Psoas muscle (tissue), 8 donors: ENCODE measurements around the gene RAB3GAP2. TPM values are rescaled to one million over a fixed set of nuclear protein-coding genes. Genes with fewer than 3 reads are reported as not detected.

Source experiments
- ATAC-seq, 4 donors: fragments of 200-7000 bp; cut with Tn5 transposase; one replicate each; pipeline ENCODE4 v1.9.1; 2020; ENCODE audit warnings: moderate library complexity in 3 of 4, mild to moderate bottlenecking in 2 of 4
- DNase-seq, 2 donors: peaks; one replicate each; pipeline ENCODE4 v3.0.0-alpha.2; 2020
- H3K27ac ChIP-seq: fragments of 200-600 bp; one replicate; pipeline ENCODE4 v1.8.0; 2022
- H3K27me3 ChIP-seq, 3 donors: fragments of 200-600 bp in 1 of 3; one replicate each; pipeline versions ENCODE4 v1.6.1 to v1.8.0; 2013 to 2022; ENCODE audit warnings: low read length in 2 of 3, mild to moderate bottlenecking in 2 of 3, moderate library complexity in 1 of 3; ENCODE audit not compliant: insufficient read depth in 3 of 3
- H3K36me3 ChIP-seq, 2 donors: fragments of 200-600 bp in 1 of 2; one replicate each; pipeline versions ENCODE4 v1.6.1 to v1.8.0; 2013 to 2022; ENCODE audit warnings: low read depth in 1 of 2, mild to moderate bottlenecking in 1 of 2, moderate library complexity in 1 of 2; ENCODE audit not compliant: insufficient read depth in 1 of 2
- H3K4me1 ChIP-seq: fragments of 200-600 bp; one replicate; pipeline ENCODE4 v1.8.0; 2022
- H3K4me3 ChIP-seq: fragments of 200-600 bp; one replicate; pipeline ENCODE4 v1.8.0; 2022; ENCODE audit warnings: mild to moderate bottlenecking
- H3K9me3 ChIP-seq: fragments of 200-600 bp; one replicate; pipeline ENCODE4 v1.8.0; 2022
- WGBS, 3 donors: extraction: QIAGEN DNeasy Blood & Tissue Kit; methylation state at CpG; one replicate each; pipeline versions ENCODE4 v1.1.6 to v1.1.7; 2013; 5-methylcytosine and 5-hydroxymethylcytosine counted together
- intact Hi-C, 2 donors: fragments of 100-400 bp; cut with DNase I; formaldehyde crosslinking; loops; one replicate each; pipeline versions ENCODE4 v1.11.0 to v1.14.2; 2022
- polyA plus RNA-seq, 3 donors: library from polyadenylated mRNA; stranded (reverse); fragments of 200-250 nt; gene quantifications; one replicate each; pipeline ENCODE4 v1.2.3, GENCODE V29; 2013
- total RNA-seq, 4 donors: library from RNA; stranded (reverse); fragmentation: NEBNext Ultra II Directional in 2 of 4; extraction: Animal tissue kit (Norgen Biotek cat#: 25700) in 2 of 4; gene quantifications; one replicate each; pipeline versions ENCODE4 v1.2.1 to v1.2.4, GENCODE V29; 2021 to 2023
- TF ChIP-seq, protein P1 (sequence below): fragments of 200-600 bp; IDR thresholded peaks from one replicate; pipeline ENCODE4 v1.8.0; 2022; ENCODE audit warnings: antibody characterized with exemption
- donor health status: healthy with polysubstance abuse.
- donor health status: DM: no; HTN: no; CAD: no; lungs with moderate emphysema.
- donor health status: Bipolar disorder and iron deficiency.
- donor health status: healthy.
- donor health status: DM: yes; HTN: yes; CAD: no.
- donor health status: DM: no; HTN: no; CAD: no.
- donor health status: DM: no; HTN: no; CAD: no.
- donor health status: DM: yes; HTN: yes; CAD: no.

The RAB3GAP2 gene
- total and polyA plus RNA-seq, 7 donors: 5.8 to 28.6 (median 18.6) TPM

DNA sequence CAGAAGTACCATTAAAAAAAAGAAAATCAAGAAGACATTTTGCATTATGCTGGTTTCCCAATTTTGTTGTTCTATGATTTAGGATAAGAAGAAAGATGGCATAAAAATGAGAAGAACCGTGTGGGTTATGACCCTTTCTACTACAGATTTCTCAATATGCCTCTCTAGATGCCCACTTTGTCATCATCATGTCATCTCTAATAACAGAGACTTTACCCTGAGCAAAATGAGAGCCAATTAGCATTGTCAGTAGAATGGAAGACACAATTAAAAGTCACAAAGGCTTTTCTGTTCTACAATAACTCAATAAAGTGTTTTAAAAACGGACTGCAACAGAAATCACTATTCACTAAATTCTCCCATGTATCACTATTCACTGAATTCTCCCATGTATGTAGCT lies 85.5 kb downstream of the RAB3GAP2 start:
- intact Hi-C loops: no loop called here
- 87 to 93% (median 91%) methylated on average over 2 of the region's 2 CpGs for WGBS, 3 donors
- no peak for DNase-seq
- H3K27me3 ChIP-seq: no peaks in the 10 kb centered on the region
- peaks cover 0 to 96% of the 10 kb centered on the region in 2 donors for H3K36me3 ChIP-seq
- H3K9me3 ChIP-seq: no peaks in the 10 kb centered on the region
- H3K27ac ChIP-seq: no peak overlapping the region
- H3K4me3 ChIP-seq: no peak overlapping the region
- TF ChIP-seq, protein P1, sequence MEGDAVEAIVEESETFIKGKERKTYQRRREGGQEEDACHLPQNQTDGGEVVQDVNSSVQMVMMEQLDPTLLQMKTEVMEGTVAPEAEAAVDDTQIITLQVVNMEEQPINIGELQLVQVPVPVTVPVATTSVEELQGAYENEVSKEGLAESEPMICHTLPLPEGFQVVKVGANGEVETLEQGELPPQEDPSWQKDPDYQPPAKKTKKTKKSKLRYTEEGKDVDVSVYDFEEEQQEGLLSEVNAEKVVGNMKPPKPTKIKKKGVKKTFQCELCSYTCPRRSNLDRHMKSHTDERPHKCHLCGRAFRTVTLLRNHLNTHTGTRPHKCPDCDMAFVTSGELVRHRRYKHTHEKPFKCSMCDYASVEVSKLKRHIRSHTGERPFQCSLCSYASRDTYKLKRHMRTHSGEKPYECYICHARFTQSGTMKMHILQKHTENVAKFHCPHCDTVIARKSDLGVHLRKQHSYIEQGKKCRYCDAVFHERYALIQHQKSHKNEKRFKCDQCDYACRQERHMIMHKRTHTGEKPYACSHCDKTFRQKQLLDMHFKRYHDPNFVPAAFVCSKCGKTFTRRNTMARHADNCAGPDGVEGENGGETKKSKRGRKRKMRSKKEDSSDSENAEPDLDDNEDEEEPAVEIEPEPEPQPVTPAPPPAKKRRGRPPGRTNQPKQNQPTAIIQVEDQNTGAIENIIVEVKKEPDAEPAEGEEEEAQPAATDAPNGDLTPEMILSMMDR: no peak
- no peaks in the 10 kb centered on the region for H3K4me1 ChIP-seq
- ATAC-seq: no peak

DNA sequence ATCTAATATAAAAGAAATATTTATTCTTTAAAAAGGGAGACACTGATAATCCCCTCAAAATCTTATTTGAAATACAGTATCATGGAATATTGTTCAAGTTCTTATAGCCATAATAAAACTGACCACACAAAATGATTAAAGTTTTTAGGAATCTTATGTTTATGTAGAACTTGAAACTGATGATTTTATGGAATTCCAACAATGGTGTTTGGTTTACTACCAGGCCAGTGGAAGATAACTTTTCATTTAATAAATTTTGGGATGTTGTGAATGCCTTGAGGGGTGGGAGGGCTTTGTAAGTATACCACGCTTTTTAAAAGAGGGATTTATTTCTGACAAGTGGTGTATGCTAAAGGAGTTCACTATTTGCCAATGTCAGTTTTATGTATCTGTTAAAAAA lies 87.7 kb downstream of the RAB3GAP2 start:
- no peaks in the 10 kb centered on the region for H3K4me1 ChIP-seq
- intact Hi-C loops: no loop called here
- H3K4me3 ChIP-seq: no peak overlapping the region
- H3K27ac ChIP-seq: no peak overlapping the region
- 93 to 97% (median 95%) methylated on average over 1 of the region's 1 CpG for WGBS, 3 donors
- no peaks in the 10 kb centered on the region for H3K9me3 ChIP-seq
- TF ChIP-seq, protein P1: no peak
- no peak for DNase-seq
- H3K27me3 ChIP-seq: no peaks in the 10 kb centered on the region
- ATAC-seq: no peak
- peaks cover 0 to 96% of the 10 kb centered on the region in 2 donors for H3K36me3 ChIP-seq

DNA sequence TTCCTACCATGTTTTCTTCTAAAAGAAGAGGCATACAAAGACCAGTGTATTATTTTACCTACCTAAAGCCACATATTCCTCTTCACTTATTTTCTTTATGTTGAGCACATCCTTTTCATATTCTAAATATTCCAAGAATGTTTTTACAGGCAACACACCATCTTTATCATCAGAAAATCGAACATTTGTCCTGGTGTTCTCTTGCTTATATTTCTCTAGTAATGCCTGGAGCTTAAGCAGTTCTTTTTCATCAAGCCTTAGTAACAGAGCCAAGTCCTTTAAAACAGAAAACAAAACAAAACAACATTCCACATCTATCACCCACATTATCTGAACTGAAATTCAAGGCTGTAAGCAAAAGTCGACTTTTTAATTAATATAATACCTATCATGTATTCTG lies 89.6 kb downstream of the RAB3GAP2 start:
- H3K4me3 ChIP-seq: no peak overlapping the region
- no peaks in the 10 kb centered on the region for H3K4me1 ChIP-seq
- intact Hi-C loops: no loop called here
- no peaks in the 10 kb centered on the region for H3K9me3 ChIP-seq
- H3K27ac ChIP-seq: no peak overlapping the region
- WGBS, 3 donors: 91 to 98% (median 91%) methylated on average over 2 of the region's 2 CpGs
- no peak for DNase-seq
- TF ChIP-seq, protein P1: no peak
- no peak for ATAC-seq
- peaks cover 0 to 94% of the 10 kb centered on the region in 2 donors for H3K36me3 ChIP-seq
- no peaks in the 10 kb centered on the region for H3K27me3 ChIP-seq

DNA sequence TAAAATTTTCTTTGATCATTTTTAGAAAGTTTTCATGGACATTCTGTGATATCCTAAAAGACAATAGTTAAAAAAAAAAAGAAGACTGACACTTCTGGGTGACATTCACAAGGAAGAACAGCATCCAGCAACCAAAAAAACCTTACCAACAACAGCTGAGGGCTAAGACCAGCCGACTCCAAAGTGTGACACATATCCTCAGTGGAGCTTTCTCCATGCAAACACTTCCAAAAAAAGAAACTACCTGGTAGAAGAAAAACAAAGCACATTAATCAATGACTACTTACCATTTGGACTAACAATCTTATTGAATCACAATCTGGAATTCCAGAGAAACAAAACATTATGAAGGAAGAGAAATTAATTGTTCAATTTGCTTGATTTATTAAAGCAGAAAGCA lies 90.1 kb downstream of the RAB3GAP2 start:
- DNase-seq (no peak), ATAC-seq (no peak)
- 14 to 27% (median 20%) methylated on average over 1 of the region's 1 CpG for WGBS, 3 donors
- Histone ChIP-seq H3K27ac (no peak overlapping the region), H3K9me3 (no peaks in the 10 kb centered on the region), H3K4me1 (no peaks in the 10 kb centered on the region), H3K27me3 (no peaks in the 10 kb centered on the region), H3K36me3 (peaks cover 0 to 90% of the 10 kb centered on the region in 2 donors), H3K4me3 (no peak overlapping the region)
- TF ChIP-seq, protein P1: no peak
- intact Hi-C loops: no loop called here

DNA sequence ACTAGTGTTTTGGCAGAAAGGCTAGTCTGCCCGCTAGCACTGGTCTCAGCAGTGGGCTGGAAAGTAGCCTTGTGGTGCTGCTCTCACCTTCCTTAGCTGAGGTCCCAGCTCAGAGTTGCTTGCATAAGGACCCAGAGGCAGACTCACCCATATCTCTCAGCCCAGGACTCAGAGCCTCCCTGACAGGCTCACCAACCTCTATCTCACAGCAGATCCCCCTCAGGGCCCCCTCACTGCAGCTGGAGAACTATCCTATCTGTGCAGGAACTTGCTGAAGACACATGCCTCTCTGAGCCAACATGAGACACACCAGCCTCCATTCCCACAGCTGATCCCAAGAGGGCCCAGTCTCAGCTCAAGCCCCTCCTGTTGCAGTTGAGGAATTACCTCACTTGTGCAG lies 95.7 kb downstream of the RAB3GAP2 start:
- ATAC-seq (no peak), DNase-seq (no peak)
- intact Hi-C loops: no loop called here
- Histone ChIP-seq H3K27ac (no peak overlapping the region), H3K4me1 (no peaks in the 10 kb centered on the region), H3K4me3 (no peak overlapping the region), H3K27me3 (no peaks in the 10 kb centered on the region), H3K36me3 (peaks cover 3 to 64% of the 10 kb centered on the region in 2 donors), H3K9me3 (no peaks in the 10 kb centered on the region)
- TF ChIP-seq, protein P1: no peak
- 97 to 100% (median 100%) methylated on average over 1 of the region's 1 CpG for WGBS, 3 donors
